IPS DF 6.9 (cell line): ENCODE data around the gene DR1.

ENCODE experiments used
- DNase-seq: peaks from one replicate; pipeline ENCODE4 v3.0.0-alpha.2; 2013; ENCODE audit warnings: low read depth, low spot score
- H3K27ac ChIP-seq: one replicate; pipeline ENCODE4 v1.5.1; 2013; ENCODE audit warnings: low read length, control low read depth
- H3K27me3 ChIP-seq: 2 replicates; pipeline ENCODE4 v1.6.1; 2013; ENCODE audit warnings: mild to moderate bottlenecking, low read length; ENCODE audit not compliant: control insufficient read depth, insufficient read depth
- H3K36me3 ChIP-seq: 2 replicates; pipeline ENCODE4 v1.6.1; 2013; ENCODE audit warnings: low read length; ENCODE audit not compliant: control insufficient read depth, insufficient read depth
- H3K4me1 ChIP-seq: 2 replicates; pipeline ENCODE4 v1.6.1; 2013; ENCODE audit warnings: low read length; ENCODE audit not compliant: control insufficient read depth, insufficient read depth
- H3K4me3 ChIP-seq: 2 replicates; pipeline ENCODE4 v1.5.1; 2013; ENCODE audit warnings: mild to moderate bottlenecking, low read length
- H3K9me3 ChIP-seq: 2 replicates; pipeline ENCODE4 v1.6.1; 2013; ENCODE audit warnings: low read length, inconsistent platforms; ENCODE audit not compliant: control insufficient read depth, insufficient read depth
- WGBS: extraction: QIAGEN DNeasy Blood & Tissue Kit; methylation state at CpG from one replicate; pipeline ENCODE4 v1.1.7; 2013; ENCODE audit warnings: mixed read lengths, missing lambda C conversion rate; ENCODE audit not compliant: insufficient read length, insufficient coverage; 5-methylcytosine and 5-hydroxymethylcytosine counted together

Gene DR1

GRCh38 chr1:93352376-93352775, 6.7 kb downstream of the DR1 start:
- Histone ChIP-seq H3K9me3 (no peaks in the 10 kb centered on the region), H3K4me3 (no peak overlapping the region), H3K4me1 (no peaks in the 10 kb centered on the region), H3K36me3 (no peaks in the 10 kb centered on the region; the same call in 1 of the 2 replicates), H3K27ac (no peak overlapping the region), H3K27me3 (no peaks in the 10 kb centered on the region)
- no peak for DNase-seq

- WGBS, result no CpG with 5 or more reads among the region's 1 CpG
- Histone ChIP-seq H3K27ac (no peak overlapping the region), H3K36me3 (no peaks in the 10 kb centered on the region; the same call in 1 of the 2 replicates), H3K4me3 (no peak overlapping the region), H3K9me3 (no peaks in the 10 kb centered on the region), H3K4me1 (no peaks in the 10 kb centered on the region), H3K27me3 (no peaks in the 10 kb centered on the region)
- no peak for DNase-seq
Observed at GRCh38 chr1:93353286-93353685, 7.6 kb downstream of the DR1 start.

GRCh38 chr1:93354749-93355148, 9.0 kb downstream of the DR1 start:
- Histone ChIP-seq H3K27ac (no peak overlapping the region), H3K36me3 (no peaks in the 10 kb centered on the region; the same call in 1 of the 2 replicates), H3K4me1 (no peaks in the 10 kb centered on the region), H3K27me3 (no peaks in the 10 kb centered on the region), H3K4me3 (no peak overlapping the region), H3K9me3 (no peaks in the 10 kb centered on the region)
- no CpG with 5 or more reads among the region's 2 CpGs for WGBS
- DNase-seq, result no peak

GRCh38 chr1:93357242-93357641, 11.5 kb downstream of the DR1 start:
- no peak for DNase-seq
- H3K9me3 ChIP-seq, result no peaks in the 10 kb centered on the region
- H3K27me3 ChIP-seq, result no peaks in the 10 kb centered on the region
- H3K27ac ChIP-seq, result no peak overlapping the region
- H3K4me1 ChIP-seq, result no peaks in the 10 kb centered on the region
- no CpG with 5 or more reads among the region's 2 CpGs for WGBS
- no peaks in the 10 kb centered on the region; the same call in 1 of the 2 replicates for H3K36me3 ChIP-seq
- H3K4me3 ChIP-seq, result no peak overlapping the region

- WGBS, result no CpG with 5 or more reads among the region's 6 CpGs
Observed at GRCh38 chr1:93358293-93358692, 12.6 kb downstream of the DR1 start.

GRCh38 chr1:93360111-93360510, 14.4 kb downstream of the DR1 start:
- no peak overlapping the region for H3K4me3 ChIP-seq
- no CpG with 5 or more reads among the region's 1 CpG for WGBS
- H3K9me3 ChIP-seq, result no peaks in the 10 kb centered on the region
- H3K27ac ChIP-seq, result no peak overlapping the region
- no peaks in the 10 kb centered on the region for H3K27me3 ChIP-seq
- DNase-seq, result no peak
- H3K4me1 ChIP-seq, result no peaks in the 10 kb centered on the region
- no peaks in the 10 kb centered on the region for H3K36me3 ChIP-seq

More at GRCh38 chr1:93358293-93358692, 12.6 kb downstream of the DR1 start:
- DNase-seq, result no peak
- no peak overlapping the region for H3K27ac ChIP-seq
- no peaks in the 10 kb centered on the region for H3K9me3 ChIP-seq
- no peaks in the 10 kb centered on the region; the same call in 1 of the 2 replicates for H3K36me3 ChIP-seq
- H3K4me1 ChIP-seq, result no peaks in the 10 kb centered on the region
- H3K4me3 ChIP-seq, result no peak overlapping the region
- no peaks in the 10 kb centered on the region for H3K27me3 ChIP-seq

GRCh38 chr1:93362237-93362636, 16.5 kb downstream of the DR1 start:
- Histone ChIP-seq H3K9me3 (no peaks in the 10 kb centered on the region), H3K4me3 (no peak overlapping the region), H3K27ac (no peak overlapping the region), H3K4me1 (no peaks in the 10 kb centered on the region), H3K36me3 (no peaks in the 10 kb centered on the region), H3K27me3 (no peaks in the 10 kb centered on the region)
- WGBS, result no CpG with 5 or more reads among the region's 3 CpGs
- DNase-seq, result no peak

GRCh38 chr1:93365813-93366212, 20.1 kb downstream of the DR1 start:
- Histone ChIP-seq H3K9me3 (no peaks in the 10 kb centered on the region), H3K4me3 (no peak overlapping the region), H3K27ac (no peak overlapping the region), H3K27me3 (no peaks in the 10 kb centered on the region), H3K36me3 (no peaks in the 10 kb centered on the region), H3K4me1 (no peaks in the 10 kb centered on the region)
- no CpG with 5 or more reads among the region's 2 CpGs for WGBS
- no peak for DNase-seq

GRCh38 chr1:93369734-93370133, 24.0 kb downstream of the DR1 start:
- no peak for DNase-seq
- WGBS, result no CpG with 5 or more reads among the region's 1 CpG

GRCh38 chr1:93374334-93375106, 28.8 kb downstream of the DR1 start:
- Histone ChIP-seq H3K27me3 (no peaks in the 10 kb centered on the region), H3K36me3 (no peaks in the 10 kb centered on the region), H3K4me1 (no peaks in the 10 kb centered on the region), H3K4me3 (no peak overlapping the region), H3K9me3 (no peaks in the 10 kb centered on the region; the same call in 1 of the 2 replicates), H3K27ac (no peak overlapping the region)
- no peak for DNase-seq
- WGBS, result no CpG with 5 or more reads among the region's 5 CpGs

More at GRCh38 chr1:93369734-93370133, 24.0 kb downstream of the DR1 start:
- Histone ChIP-seq H3K4me1 (no peaks in the 10 kb centered on the region), H3K36me3 (no peaks in the 10 kb centered on the region), H3K9me3 (no peaks in the 10 kb centered on the region), H3K27ac (no peak overlapping the region), H3K4me3 (no peak overlapping the region), H3K27me3 (no peaks in the 10 kb centered on the region)

- Histone ChIP-seq H3K36me3 (no peaks in the 10 kb centered on the region), H3K4me3 (no peak overlapping the region), H3K27ac (no peak overlapping the region), H3K9me3 (peaks cover 4% of the 10 kb centered on the region), H3K27me3 (no peaks in the 10 kb centered on the region), H3K4me1 (no peaks in the 10 kb centered on the region)
- DNase-seq, result no peak
- no CpG with 5 or more reads among the region's 3 CpGs for WGBS
Observed at GRCh38 chr1:93384656-93385055, 38.9 kb downstream of the DR1 start.
